Endothelial cell of umbilical vein (primary cell): ENCODE measurements around the gene UNC5C. TPM values are rescaled to one million over a fixed set of nuclear protein-coding genes. Genes with fewer than 3 reads are reported as not detected.

ENCODE experiments used
- BruUV-seq: library from RNA; stranded (reverse); fragments of 400-500 nt; replicated peaks from 2 replicates; lab custom pipeline; 2021; lab: Mats Ljungman, UMichigan
- CTCF ChIA-PET: fragments of 300-600, 350-600 bp; sonication (Branson Sonifier 250); formaldehyde crosslinking; loops from one replicate; lab custom pipeline; 2021; ENCODE audit warnings: antibody characterized with exemption, inconsistent platforms; lab: Charles Lee
- POLR2A ChIA-PET: fragments of 300-600, 350-600 bp; sonication (Branson Sonifier 250); formaldehyde crosslinking; loops from one replicate; lab custom pipeline; 2021; ENCODE audit warnings: antibody characterized with exemption, inconsistent platforms; lab: Charles Lee
- DNase-seq: peaks from one replicate; pipeline ENCODE4 v3.0.0-alpha.2; 2011; ENCODE audit warnings: low read depth, low spot score
- FAIRE-seq: peaks from 2 replicates; lab custom pipeline; 2011; peaks lifted over from hg19 to GRCh38; lab: Jason Lieb, UNC
- H2AFZ ChIP-seq: 2 replicates; pipeline ENCODE4 v1.6.0; 2012; ENCODE audit warnings: low read depth, low read length, control low read depth, inconsistent platforms
- H3K27ac ChIP-seq: 2 replicates; pipeline ENCODE4 v1.5.1; 2011; ENCODE audit warnings: low read depth, mild to moderate bottlenecking, control low read depth, low read length, moderate library complexity; ENCODE audit not compliant: insufficient read depth
- H3K27me3 ChIP-seq, 2 experiments: 2 replicates each; pipeline versions ENCODE4 v1.6.0 to v1.6.1; 2011; ENCODE audit warnings: low read length in 2 of 2, mixed read lengths in 1 of 2; ENCODE audit not compliant: control insufficient read depth in 2 of 2, insufficient read depth in 2 of 2
- H3K36me3 ChIP-seq, 2 experiments: 2 replicates in 1 of 2; 3 replicates in 1 of 2; pipeline ENCODE4 v1.5.1; 2011; ENCODE audit warnings: low read length in 2 of 2, mild to moderate bottlenecking in 1 of 2, moderate library complexity in 1 of 2; ENCODE audit not compliant: control insufficient read depth in 2 of 2, insufficient read depth in 2 of 2; ENCODE audit errors: extremely low read depth in 1 of 2
- H3K4me1 ChIP-seq: 3 replicates; pipeline ENCODE4 v1.5.1; 2011; ENCODE audit warnings: mild to moderate bottlenecking, low read length; ENCODE audit not compliant: control insufficient read depth, insufficient read depth; ENCODE audit errors: extremely low read depth
- H3K4me2 ChIP-seq: 2 replicates; pipeline ENCODE4 v1.6.1; 2011; ENCODE audit warnings: low read length, control low read depth, mixed read lengths; ENCODE audit not compliant: insufficient read depth
- H3K4me3 ChIP-seq, 3 experiments: fragments of 200-600 bp in 1 of 3; sonication (generic), shearing (Covaris generic) in 1 of 3; replicated peaks in 1 of 3; 2 replicates each; pipeline ENCODE4 v1.5.1; 2011 to 2016; ENCODE audit warnings: control low read depth in 3 of 3, low read length in 3 of 3, mild to moderate bottlenecking in 2 of 3, inconsistent platforms in 1 of 3, low read depth in 1 of 3, moderate library complexity in 1 of 3; ENCODE audit not compliant: insufficient read depth in 1 of 3
- H3K79me2 ChIP-seq: 2 replicates; pipeline ENCODE4 v1.6.0; 2012; ENCODE audit warnings: low read length, inconsistent platforms; ENCODE audit not compliant: control insufficient read depth, insufficient read depth
- H3K9ac ChIP-seq: replicated peaks from 2 replicates; pipeline ENCODE3; 2011; ENCODE audit warnings: low read length, control low read depth; ENCODE audit not compliant: insufficient read depth; ENCODE audit errors: extremely low read depth
- H3K9me1 ChIP-seq: replicated peaks from 3 replicates; pipeline ENCODE4 v1.6.0; 2011; ENCODE audit warnings: mild to moderate bottlenecking, low read length; ENCODE audit not compliant: control insufficient read depth, insufficient read depth; ENCODE audit errors: extremely low read depth
- H3K9me3 ChIP-seq: replicated peaks from 2 replicates; pipeline ENCODE4 v1.5.1; 2012; ENCODE audit warnings: low read length, inconsistent platforms; ENCODE audit not compliant: control insufficient read depth, insufficient read depth
- H4K20me1 ChIP-seq: replicated peaks from 2 replicates; pipeline ENCODE3; 2011; ENCODE audit warnings: mild to moderate bottlenecking, low read length; ENCODE audit not compliant: control insufficient read depth, insufficient read depth; ENCODE audit errors: extremely low read depth
- EZH2 ChIP-seq: IDR thresholded peaks from 2 replicates; pipeline ENCODE4 v1.6.1; 2012; ENCODE audit warnings: borderline replicate concordance, low read depth, mild to moderate bottlenecking, moderate library complexity, low read length, inconsistent platforms; ENCODE audit not compliant: severe bottlenecking
- FOS ChIP-seq: IDR thresholded peaks from 2 replicates; pipeline ENCODE4 v1.6.1; 2011; ENCODE audit warnings: mild to moderate bottlenecking, low read length, moderate library complexity, borderline replicate concordance; ENCODE audit not compliant: insufficient read depth
- GATA2 ChIP-seq: IDR thresholded peaks from 2 replicates; pipeline ENCODE4 v1.7.0; 2011; ENCODE audit warnings: low read depth, mild to moderate bottlenecking, moderate library complexity, mixed read lengths, low read length; ENCODE audit not compliant: insufficient read length, insufficient read depth
- JUN ChIP-seq: IDR thresholded peaks from 2 replicates; pipeline ENCODE4 v1.6.1; 2011; ENCODE audit warnings: borderline replicate concordance, low read depth; ENCODE audit not compliant: insufficient read length, insufficient read depth
- MYC ChIP-seq: IDR thresholded peaks from one replicate; pipeline ENCODE4 v1.6.1; 2011; ENCODE audit warnings: mild to moderate bottlenecking, low read depth, low read length
- POLR2A ChIP-seq: IDR thresholded peaks from 2 replicates; pipeline ENCODE4 v1.6.1; 2012; ENCODE audit warnings: low read depth, mild to moderate bottlenecking, control low read depth, low read length
- POLR2AphosphoS5 ChIP-seq: IDR thresholded peaks from 2 replicates; pipeline ENCODE4 v1.6.1; 2012; ENCODE audit warnings: low read depth, mild to moderate bottlenecking, control low read depth, low read length, moderate library complexity; ENCODE audit not compliant: insufficient read depth
- dilution Hi-C: fragments of 300-500 bp; cut with MboI; formaldehyde crosslinking; loops from one replicate; pipeline ENCODE4 v1.15.0; 2019; ENCODE audit warnings: low sequenced_read_pairs; ENCODE audit not compliant: extremely low pct_ligation_motif_present
- intact Hi-C: fragments of 100-400 bp; cut with micrococcal nuclease; formaldehyde crosslinking; loops from one replicate; pipeline ENCODE4 v1.10.0; 2022
- polyA plus RNA-seq, 4 experiments: library from polyadenylated mRNA; depleted of rRNA in 3 of 4; stranded (reverse) in 3 of 4; unstranded in 1 of 4; fragments of >200 nt; gene quantifications; 2 replicates each; pipeline versions ENCODE4 v1.2.1 to v1.2.3, GENCODE V29; 2011 to 2012; ENCODE audit warnings: missing spikeins in 1 of 4
- total RNA-seq: library from RNA; stranded (reverse); gene quantifications from 2 replicates; pipeline ENCODE4 v1.2.3, GENCODE V29; 2021
- TF ChIP-seq, protein P1 (sequence below), 2 donors: IDR thresholded peaks; 1 replicate in 1 of 2; 2 replicates in 1 of 2; pipeline ENCODE4 v1.5.1; 2011; ENCODE audit warnings: low read length in 2 of 2, mild to moderate bottlenecking in 2 of 2, moderate library complexity in 2 of 2, control low read depth in 1 of 2, inconsistent platforms in 1 of 2, low read depth in 1 of 2; ENCODE audit not compliant: insufficient read depth in 1 of 2; ENCODE audit errors: extremely low read depth in 1 of 2
- TF ChIP-seq, protein P2 (sequence below): IDR thresholded peaks from 2 replicates; pipeline ENCODE4 v1.6.1; 2011; ENCODE audit not compliant: insufficient read depth, insufficient read length

Gene UNC5C
- total and polyA plus RNA-seq, 2 donors (not counting 3 experiments of a cell fraction or from before 2014, with no cell fraction given) = 0.44 to 0.53 TPM

DNA sequence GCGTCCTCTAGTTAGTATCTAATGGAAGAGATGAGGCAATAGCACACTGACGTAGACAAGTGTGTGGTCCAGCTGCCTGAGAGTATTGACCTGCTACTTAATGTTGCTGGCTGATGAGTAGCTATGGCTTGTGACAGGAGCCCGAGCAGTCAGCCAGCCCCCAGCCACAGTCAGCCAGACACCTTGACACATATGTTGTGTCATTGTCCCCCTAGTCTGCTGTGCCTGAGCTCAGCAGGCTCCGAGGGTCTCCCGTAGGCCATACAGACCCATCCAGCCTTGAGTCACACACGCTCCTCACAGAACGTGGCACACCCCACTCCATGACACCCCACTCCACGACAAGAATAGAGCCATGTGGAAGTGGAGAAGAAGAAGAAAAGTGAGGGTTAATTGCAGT, 362.1 kb downstream of the UNC5C start:
- no peaks in the 10 kb centered on the region for H4K20me1 ChIP-seq
- H3K4me1 ChIP-seq = no peaks in the 10 kb centered on the region
- CTCF ChIA-PET = no interaction called here
- TF ChIP-seq MYC (no peak), POLR2A (no peak), POLR2AphosphoS5 (no peak), JUN (no peak), FOS (no peak), GATA2 (no peak), EZH2 (no peak)
- TF ChIP-seq, protein P1, sequence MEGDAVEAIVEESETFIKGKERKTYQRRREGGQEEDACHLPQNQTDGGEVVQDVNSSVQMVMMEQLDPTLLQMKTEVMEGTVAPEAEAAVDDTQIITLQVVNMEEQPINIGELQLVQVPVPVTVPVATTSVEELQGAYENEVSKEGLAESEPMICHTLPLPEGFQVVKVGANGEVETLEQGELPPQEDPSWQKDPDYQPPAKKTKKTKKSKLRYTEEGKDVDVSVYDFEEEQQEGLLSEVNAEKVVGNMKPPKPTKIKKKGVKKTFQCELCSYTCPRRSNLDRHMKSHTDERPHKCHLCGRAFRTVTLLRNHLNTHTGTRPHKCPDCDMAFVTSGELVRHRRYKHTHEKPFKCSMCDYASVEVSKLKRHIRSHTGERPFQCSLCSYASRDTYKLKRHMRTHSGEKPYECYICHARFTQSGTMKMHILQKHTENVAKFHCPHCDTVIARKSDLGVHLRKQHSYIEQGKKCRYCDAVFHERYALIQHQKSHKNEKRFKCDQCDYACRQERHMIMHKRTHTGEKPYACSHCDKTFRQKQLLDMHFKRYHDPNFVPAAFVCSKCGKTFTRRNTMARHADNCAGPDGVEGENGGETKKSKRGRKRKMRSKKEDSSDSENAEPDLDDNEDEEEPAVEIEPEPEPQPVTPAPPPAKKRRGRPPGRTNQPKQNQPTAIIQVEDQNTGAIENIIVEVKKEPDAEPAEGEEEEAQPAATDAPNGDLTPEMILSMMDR (IDR thresholded peaks at IDR 0.05; ENCODE audit: extremely low read depth in 1 of 2, insufficient read depth in 1 of 2, low read depth in 1 of 2, low read length in 2 of 2) = no peak
- TF ChIP-seq, protein P2, sequence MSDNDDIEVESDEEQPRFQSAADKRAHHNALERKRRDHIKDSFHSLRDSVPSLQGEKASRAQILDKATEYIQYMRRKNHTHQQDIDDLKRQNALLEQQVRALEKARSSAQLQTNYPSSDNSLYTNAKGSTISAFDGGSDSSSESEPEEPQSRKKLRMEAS = no peak
- H3K27me3 ChIP-seq = no peaks in the 10 kb centered on the region
- no peaks in the 10 kb centered on the region for H3K36me3 ChIP-seq
- H3K27ac ChIP-seq = no peak overlapping the region
- no peak overlapping the region for H3K4me2 ChIP-seq
- H3K79me2 ChIP-seq = no peaks in the 10 kb centered on the region
- H3K9me3 ChIP-seq = no peaks in the 10 kb centered on the region
- no peak for FAIRE-seq
- no peak overlapping the region for H2AFZ ChIP-seq
- DNase-seq = no peak
- dilution Hi-C loops (no loop called here), intact Hi-C loops (no loop called here)
- H3K9ac ChIP-seq = no peak overlapping the region
- no TSS peak for BruUV-seq
- POLR2A ChIA-PET = no interaction called here
- no peak overlapping the region for H3K4me3 ChIP-seq
- no peaks in the 10 kb centered on the region for H3K9me1 ChIP-seq
